Measurements from ENCODE around the gene ASB13. TPM values are rescaled to one million over a fixed set of nuclear protein-coding genes. Genes with fewer than 3 reads are reported as not detected.

Gene ASB13
- total RNA-seq, result 10 to 100 TPM; 11.6 to 18.6 (median 16.5) TPM

- H3K27me3 ChIP-seq, result no peaks in the 10 kb centered on the region
- peak within 1 kb of the TSS; percentile 93 for H3K4me3 ChIP-seq
- TF ChIP-seq POLR2A (IDR thresholded peaks at IDR 0.05) (no peak), EP300 (IDR thresholded peaks at IDR 0.05) (no peak), POLR2AphosphoS5 (IDR thresholded peaks at IDR 0.05) (no peak)
- TF ChIP-seq, protein P1, sequence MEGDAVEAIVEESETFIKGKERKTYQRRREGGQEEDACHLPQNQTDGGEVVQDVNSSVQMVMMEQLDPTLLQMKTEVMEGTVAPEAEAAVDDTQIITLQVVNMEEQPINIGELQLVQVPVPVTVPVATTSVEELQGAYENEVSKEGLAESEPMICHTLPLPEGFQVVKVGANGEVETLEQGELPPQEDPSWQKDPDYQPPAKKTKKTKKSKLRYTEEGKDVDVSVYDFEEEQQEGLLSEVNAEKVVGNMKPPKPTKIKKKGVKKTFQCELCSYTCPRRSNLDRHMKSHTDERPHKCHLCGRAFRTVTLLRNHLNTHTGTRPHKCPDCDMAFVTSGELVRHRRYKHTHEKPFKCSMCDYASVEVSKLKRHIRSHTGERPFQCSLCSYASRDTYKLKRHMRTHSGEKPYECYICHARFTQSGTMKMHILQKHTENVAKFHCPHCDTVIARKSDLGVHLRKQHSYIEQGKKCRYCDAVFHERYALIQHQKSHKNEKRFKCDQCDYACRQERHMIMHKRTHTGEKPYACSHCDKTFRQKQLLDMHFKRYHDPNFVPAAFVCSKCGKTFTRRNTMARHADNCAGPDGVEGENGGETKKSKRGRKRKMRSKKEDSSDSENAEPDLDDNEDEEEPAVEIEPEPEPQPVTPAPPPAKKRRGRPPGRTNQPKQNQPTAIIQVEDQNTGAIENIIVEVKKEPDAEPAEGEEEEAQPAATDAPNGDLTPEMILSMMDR (IDR thresholded peaks at IDR 0.05), result no peak
- no peak for DNase-seq (ENCODE audit: low spot score in 2 of 2)
- no peaks in the 10 kb centered on the region for H3K9me3 ChIP-seq
- WGBS, result 0% methylated on average over 11 of the region's 112 CpGs
- peaks cover 31% of the 10 kb centered on the region for H3K4me1 ChIP-seq
- H3K36me3 ChIP-seq, result no peaks in the 10 kb centered on the region
- H3K27ac ChIP-seq, result peak within 1 kb of the TSS; percentile 92
Measured at GRCh38 chr10:5666008-5666840, at the start of gene ASB13. Gene ASB13, minus strand, starts transcription at chr10:5666595. Its CDS starts 44 bp downstream, at chr10:5666551.

GRCh38 chr10:5711642-5712041 is 45.2 kb upstream of the ASB13 start:
- Histone ChIP-seq H3K9me3 (no peaks in the 10 kb centered on the region), H3K4me3 (peak overlapping the region; percentile 8), H3K27ac (no peak overlapping the region), H3K4me1 (peaks cover 3% of the 10 kb centered on the region), H3K27me3 (no peaks in the 10 kb centered on the region), H3K36me3 (no peaks in the 10 kb centered on the region)
- 63% methylated on average over 4 of the region's 4 CpGs for WGBS
- TF ChIP-seq POLR2AphosphoS5 (IDR thresholded peaks at IDR 0.05), result no peak
- TF ChIP-seq, protein P1 (IDR thresholded peaks at IDR 0.05), result no peak
- TF ChIP-seq EP300 (IDR thresholded peaks at IDR 0.05), result no peak
- no peak for TF ChIP-seq POLR2A (IDR thresholded peaks at IDR 0.05)
- no peak for DNase-seq (ENCODE audit: low spot score in 2 of 2)

DNA sequence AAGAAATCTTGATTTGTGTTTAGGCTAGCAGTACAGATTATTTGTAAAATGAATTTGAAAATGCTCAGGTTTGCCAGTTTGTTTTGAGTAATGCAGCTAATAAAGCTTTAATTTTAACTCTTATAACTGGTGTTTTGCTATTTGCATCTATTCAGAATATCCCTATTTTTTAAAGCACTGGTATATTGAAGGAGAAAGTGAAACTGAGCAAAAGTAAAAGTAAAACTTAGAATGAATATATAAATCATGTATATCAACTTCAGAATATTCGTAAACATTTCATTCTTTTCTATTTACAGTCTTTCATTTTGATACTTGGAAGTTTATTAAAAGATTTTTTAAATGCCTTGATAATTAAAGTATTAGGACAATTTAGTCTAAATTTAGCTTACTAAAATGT is 44.5 kb upstream of the ASB13 start:
- TF ChIP-seq POLR2A (IDR thresholded peaks at IDR 0.05), result no peak
- TF ChIP-seq, protein P1 (IDR thresholded peaks at IDR 0.05), result no peak
- no peak for TF ChIP-seq EP300 (IDR thresholded peaks at IDR 0.05)
- no peak for TF ChIP-seq POLR2AphosphoS5 (IDR thresholded peaks at IDR 0.05)
- 48% methylated on average over 1 of the region's 1 CpG for WGBS
- no peaks in the 10 kb centered on the region for H3K36me3 ChIP-seq
- peak overlapping the region; percentile 8 for H3K4me3 ChIP-seq
- peaks cover 3% of the 10 kb centered on the region for H3K4me1 ChIP-seq
- H3K27ac ChIP-seq, result no peak overlapping the region
- H3K27me3 ChIP-seq, result no peaks in the 10 kb centered on the region
- H3K9me3 ChIP-seq, result no peaks in the 10 kb centered on the region
- no peak for DNase-seq (ENCODE audit: low spot score in 2 of 2)

GRCh38 chr10:5709865-5710264 is 43.5 kb upstream of the ASB13 start:
- H3K9me3 ChIP-seq, result no peaks in the 10 kb centered on the region
- no peaks in the 10 kb centered on the region for H3K27me3 ChIP-seq
- H3K4me1 ChIP-seq, result peaks cover 3% of the 10 kb centered on the region
- H3K36me3 ChIP-seq, result no peaks in the 10 kb centered on the region
- TF ChIP-seq EP300 (IDR thresholded peaks at IDR 0.05) (no peak), POLR2AphosphoS5 (IDR thresholded peaks at IDR 0.05) (no peak), POLR2A (IDR thresholded peaks at IDR 0.05) (no peak)
- TF ChIP-seq, protein P1 (IDR thresholded peaks at IDR 0.05), result no peak
- H3K27ac ChIP-seq, result no peak overlapping the region
- no peak for DNase-seq (ENCODE audit: low spot score in 2 of 2)
- 84% methylated on average over 2 of the region's 2 CpGs for WGBS
- H3K4me3 ChIP-seq, result no peak overlapping the region

- no peak for DNase-seq (ENCODE audit: low spot score in 2 of 2)
- Histone ChIP-seq H3K4me1 (peaks cover 3% of the 10 kb centered on the region), H3K9me3 (no peaks in the 10 kb centered on the region), H3K27me3 (no peaks in the 10 kb centered on the region), H3K36me3 (no peaks in the 10 kb centered on the region), H3K4me3 (no peak overlapping the region), H3K27ac (no peak overlapping the region)
- TF ChIP-seq, protein P1 (IDR thresholded peaks at IDR 0.05), result no peak
- TF ChIP-seq POLR2AphosphoS5 (IDR thresholded peaks at IDR 0.05) (no peak), POLR2A (IDR thresholded peaks at IDR 0.05) (no peak), EP300 (IDR thresholded peaks at IDR 0.05) (no peak)
Measured at GRCh38 chr10:5708356-5708755, 42.0 kb upstream of the ASB13 start.
